ENCODE data around the gene UBC. TPM values are rescaled to one million over a fixed set of nuclear protein-coding genes. Genes with fewer than 3 reads are reported as not detected.

The UBC gene
- total RNA-seq, 1 experiment from 2014 or later: 1,053 TPM

GRCh38 chr12:124946447-124946793 is 32.0 kb upstream of the UBC start:
- H3K27me3 ChIP-seq (replicated peaks; ENCODE audit: insufficient read depth, low read depth, low read length, poor library complexity): no peaks in the 10 kb centered on the region
- H3K27ac ChIP-seq (ENCODE audit: low read depth, low read length, poor library complexity, severe bottlenecking): no peak overlapping the region
- POLR2A ChIA-PET (ENCODE audit: low non-redundant PET): no interaction called here
- no TSS peak for BruUV-seq (replicated peaks)
- no peaks in the 10 kb centered on the region for H3K9me3 ChIP-seq (ENCODE audit: low read depth, low read length, poor library complexity, severe bottlenecking)
- DNase-seq (ENCODE audit: low spot score): no peak
- H3K36me3 ChIP-seq (ENCODE audit: insufficient read depth, low read length, poor library complexity, severe bottlenecking): peaks cover 6% of the 10 kb centered on the region
- intact Hi-C loops (cut with micrococcal nuclease; ENCODE audit: unreplicated experiment): no loop called here
- H3K4me3 ChIP-seq (ENCODE audit: low read depth, low read length, poor library complexity, severe bottlenecking): no peak overlapping the region
- H3K4me1 ChIP-seq (ENCODE audit: insufficient read depth, low read length, poor library complexity, severe bottlenecking): no peaks in the 10 kb centered on the region
- no peak for TF ChIP-seq EZH2 (IDR thresholded peaks at IDR 0.05; ENCODE audit: borderline replicate concordance, low read depth, low read length, poor library complexity, severe bottlenecking)
- TF ChIP-seq CTCF (conservative IDR thresholded peaks at IDR 0.05; ENCODE audit: low read depth, low read length): no peak
- CTCF ChIA-PET: no interaction called here

- H3K4me3 ChIP-seq (ENCODE audit: low read depth, low read length, poor library complexity, severe bottlenecking): peak overlapping the region; percentile 52
- H3K4me1 ChIP-seq (ENCODE audit: insufficient read depth, low read length, poor library complexity, severe bottlenecking): peaks cover 19% of the 10 kb centered on the region
- ChIA-PET CTCF (interaction anchor here (0.6 to 2.1 kb wide), 3 partner anchors 10 to 36 kb away, joined by 3 to 25 read pairs (median 6); no protein-coding TSS in a partner anchor), POLR2A (ENCODE audit: low non-redundant PET) (no interaction called here)
- no TSS peak for BruUV-seq (replicated peaks)
- no peak for TF ChIP-seq CTCF (conservative IDR thresholded peaks at IDR 0.05; ENCODE audit: low read depth, low read length)
- no peak for TF ChIP-seq EZH2 (IDR thresholded peaks at IDR 0.05; ENCODE audit: borderline replicate concordance, low read depth, low read length, poor library complexity, severe bottlenecking)
- no peaks in the 10 kb centered on the region for H3K9me3 ChIP-seq (ENCODE audit: low read depth, low read length, poor library complexity, severe bottlenecking)
- no peaks in the 10 kb centered on the region for H3K36me3 ChIP-seq (ENCODE audit: insufficient read depth, low read length, poor library complexity, severe bottlenecking)
- no peaks in the 10 kb centered on the region for H3K27me3 ChIP-seq (replicated peaks; ENCODE audit: insufficient read depth, low read depth, low read length, poor library complexity)
- no peak for DNase-seq (ENCODE audit: low spot score)
- peak overlapping the region; percentile 80 for H3K27ac ChIP-seq (ENCODE audit: low read depth, low read length, poor library complexity, severe bottlenecking)
- intact Hi-C loops (cut with micrococcal nuclease; ENCODE audit: unreplicated experiment): loop anchor here (2.0 kb wide), 1 partner anchor 34 kb away; no protein-coding TSS in a partner anchor
Measured at GRCh38 chr12:124941170-124941527, 26.7 kb upstream of the UBC start.

- no TSS peak for BruUV-seq (replicated peaks)
- H3K4me3 ChIP-seq (ENCODE audit: low read depth, low read length, poor library complexity, severe bottlenecking): peak overlapping the region; percentile 52
- no peaks in the 10 kb centered on the region for H3K27me3 ChIP-seq (replicated peaks; ENCODE audit: insufficient read depth, low read depth, low read length, poor library complexity)
- ChIA-PET CTCF (interaction anchor here (0.6 to 2.1 kb wide), 4 partner anchors 10 to 35 kb away, joined by 3 to 25 read pairs (median 4); no protein-coding TSS in a partner anchor), POLR2A (ENCODE audit: low non-redundant PET) (interaction anchor here (1.0 kb wide), 1 partner anchor 25 kb away, joined by 20 read pairs; no protein-coding TSS in a partner anchor)
- H3K27ac ChIP-seq (ENCODE audit: low read depth, low read length, poor library complexity, severe bottlenecking): peak overlapping the region; percentile 80
- H3K9me3 ChIP-seq (ENCODE audit: low read depth, low read length, poor library complexity, severe bottlenecking): no peaks in the 10 kb centered on the region
- peak; percentile 98 for DNase-seq (ENCODE audit: low spot score)
- H3K4me1 ChIP-seq (ENCODE audit: insufficient read depth, low read length, poor library complexity, severe bottlenecking): peaks cover 19% of the 10 kb centered on the region
- intact Hi-C loops (cut with micrococcal nuclease; ENCODE audit: unreplicated experiment): loop anchor here (1.0 to 2.0 kb wide), 2 partner anchors 18 to 34 kb away; no protein-coding TSS in a partner anchor
- H3K36me3 ChIP-seq (ENCODE audit: insufficient read depth, low read length, poor library complexity, severe bottlenecking): no peaks in the 10 kb centered on the region
- TF ChIP-seq CTCF (conservative IDR thresholded peaks at IDR 0.05; ENCODE audit: low read depth, low read length) (peak; percentile 97), EZH2 (IDR thresholded peaks at IDR 0.05; ENCODE audit: borderline replicate concordance, low read depth, low read length, poor library complexity, severe bottlenecking) (no peak)
Measured at GRCh38 chr12:124940393-124941169, 26.1 kb upstream of the UBC start.

Data from A673 (cell line).